ACC112 (cell line): ENCODE measurements around the gene KLC1.

Experiments used
- H2AFZ ChIP-seq: fragments of 200-600 bp; sonication (generic); one replicate; pipeline ENCODE4 v1.6.0; 2017; ENCODE audit warnings: antibody characterized with exemption, low read length; ENCODE audit not compliant: unreplicated experiment
- H3K27ac ChIP-seq: fragments of 200-600 bp; sonication (generic); 2 replicates; pipeline ENCODE4 v1.5.1; 2014; ENCODE audit warnings: low read depth, mild to moderate bottlenecking, antibody characterized with exemption, low read length, moderate library complexity
- H3K27me3 ChIP-seq: fragments of 200-600 bp; sonication (generic); 2 replicates; pipeline ENCODE4 v1.6.1; 2014; ENCODE audit warnings: mild to moderate bottlenecking, antibody characterized with exemption, low read length, moderate library complexity, mixed read lengths; ENCODE audit not compliant: insufficient read depth
- H3K36me3 ChIP-seq: fragments of 200-600 bp; sonication (generic); 2 replicates; pipeline ENCODE4 v1.6.1; 2016; ENCODE audit warnings: mild to moderate bottlenecking, antibody characterized with exemption, low read length, moderate library complexity, mixed read lengths; ENCODE audit not compliant: insufficient read depth
- H3K4me1 ChIP-seq: fragments of 200-600 bp; sonication (generic); one replicate; pipeline ENCODE4 v1.6.1; 2016; ENCODE audit warnings: low read length, mixed read lengths; ENCODE audit not compliant: insufficient read depth, unreplicated experiment, control insufficient read depth
- H3K4me3 ChIP-seq: fragments of 200-600 bp; sonication (generic); 2 replicates; pipeline ENCODE4 v1.5.1; 2014; ENCODE audit warnings: mild to moderate bottlenecking, low read depth, low read length
- H3K79me2 ChIP-seq: fragments of 200-600 bp; sonication (generic); one replicate; pipeline ENCODE4 v1.6.0; 2016; ENCODE audit warnings: low read length; ENCODE audit not compliant: control insufficient read depth, unreplicated experiment, insufficient read depth

KLC1 gene

DNA sequence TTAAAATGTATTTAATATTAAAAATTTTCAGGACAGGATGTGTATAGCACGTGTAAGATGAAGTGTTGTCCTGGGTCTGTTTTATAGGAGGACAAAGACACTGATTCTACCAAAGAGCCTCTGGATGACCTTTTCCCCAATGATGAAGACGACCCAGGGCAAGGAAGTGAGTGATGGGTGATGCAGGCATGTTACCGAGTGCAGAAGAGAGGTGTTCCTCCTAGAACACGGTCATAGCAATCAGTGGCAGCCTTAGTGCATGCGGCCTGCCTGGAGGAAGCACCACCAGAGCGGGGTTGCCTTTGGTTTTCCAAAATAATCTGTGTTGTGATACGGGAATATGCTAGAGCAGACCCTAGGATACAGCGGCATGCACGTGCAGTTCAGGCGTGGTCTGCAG is 33.0 kb downstream of the KLC1 start:
- H3K4me3 ChIP-seq = no peak overlapping the region
- H3K27me3 ChIP-seq = no peaks in the 10 kb centered on the region
- peaks cover 47% of the 10 kb centered on the region for H3K79me2 ChIP-seq
- H3K4me1 ChIP-seq = peaks cover 40% of the 10 kb centered on the region
- H3K36me3 ChIP-seq = peaks cover 36% of the 10 kb centered on the region
- H3K27ac ChIP-seq = 0 out of 2 replicates have a peak overlapping the region, but pooled peaks have one; percentile 15
- no peak overlapping the region for H2AFZ ChIP-seq

DNA sequence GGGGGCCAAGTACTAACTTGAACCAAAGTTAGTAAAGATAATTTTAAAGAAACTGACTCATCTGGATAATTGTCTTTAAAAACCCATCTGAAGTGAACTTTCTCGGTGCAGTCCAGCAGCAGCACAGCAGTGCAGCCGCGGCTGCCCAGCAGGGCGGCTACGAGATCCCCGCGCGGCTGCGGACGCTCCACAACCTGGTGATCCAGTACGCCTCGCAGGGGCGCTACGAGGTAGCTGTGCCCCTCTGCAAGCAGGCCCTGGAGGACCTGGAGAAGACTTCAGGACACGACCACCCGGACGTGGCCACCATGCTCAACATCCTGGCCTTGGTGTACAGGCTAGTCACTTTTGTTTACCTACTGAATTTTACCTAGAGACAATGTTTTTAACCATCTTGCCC is 33.6 kb downstream of the KLC1 start:
- Histone ChIP-seq H3K4me3 (no peak overlapping the region), H3K27me3 (no peaks in the 10 kb centered on the region), H2AFZ (no peak overlapping the region), H3K4me1 (peaks cover 34% of the 10 kb centered on the region), H3K27ac (peak overlapping the region; percentile 43), H3K36me3 (peaks cover 31% of the 10 kb centered on the region), H3K79me2 (peaks cover 50% of the 10 kb centered on the region)

DNA sequence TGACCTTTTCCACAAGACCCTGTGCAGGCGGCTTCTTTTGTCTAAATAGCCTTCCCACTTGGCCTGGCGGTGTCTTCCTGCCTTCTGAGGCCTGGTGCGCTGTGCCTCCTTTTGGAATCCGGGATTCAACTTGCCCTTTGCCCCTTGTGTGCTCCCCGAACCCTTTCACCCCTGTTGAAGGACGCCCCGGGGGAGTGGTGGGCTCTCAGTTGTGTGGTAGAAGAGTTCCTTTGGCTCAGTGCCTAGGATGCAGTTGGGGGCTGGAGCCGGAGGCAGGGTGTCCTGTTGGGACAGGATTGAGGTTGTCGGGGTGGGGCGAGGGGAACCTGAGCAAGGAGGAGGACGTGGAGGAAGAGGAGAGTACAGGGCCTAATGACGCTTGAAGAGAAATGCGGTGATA is 34.5 kb downstream of the KLC1 start:
- Histone ChIP-seq H3K4me1 (peaks cover 30% of the 10 kb centered on the region), H3K36me3 (peaks cover 32% of the 10 kb centered on the region), H3K79me2 (peaks cover 52% of the 10 kb centered on the region), H2AFZ (no peak overlapping the region), H3K27ac (peak overlapping the region; percentile 95), H3K27me3 (no peaks in the 10 kb centered on the region), H3K4me3 (peak overlapping the region; percentile 32; the same call in 1 of the 2 replicates)

DNA sequence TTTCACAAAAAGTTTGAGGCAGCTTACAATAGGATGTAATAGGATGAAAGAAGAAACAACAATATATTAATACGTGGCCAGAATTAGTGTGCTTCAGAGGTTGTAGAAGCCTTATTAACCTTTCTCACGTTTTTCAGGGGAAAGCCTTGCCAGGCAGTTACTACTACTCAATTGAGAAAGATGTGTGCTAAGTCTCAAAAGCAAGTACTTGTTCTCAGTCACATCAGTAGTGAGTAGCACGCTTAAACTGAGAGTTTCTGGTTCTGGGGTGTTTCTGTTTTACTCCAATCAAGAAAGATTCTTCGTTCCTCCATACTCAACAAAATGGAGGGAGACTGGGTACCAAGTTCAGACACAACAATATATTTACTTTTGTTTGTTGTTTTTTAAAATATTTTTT is 38.7 kb downstream of the KLC1 start:
- Histone ChIP-seq H3K79me2 (peaks cover 29% of the 10 kb centered on the region), H3K27me3 (no peaks in the 10 kb centered on the region), H3K4me1 (peaks cover 19% of the 10 kb centered on the region), H2AFZ (no peak overlapping the region), H3K27ac (no peak overlapping the region), H3K4me3 (no peak overlapping the region), H3K36me3 (peaks cover 25% of the 10 kb centered on the region)

DNA sequence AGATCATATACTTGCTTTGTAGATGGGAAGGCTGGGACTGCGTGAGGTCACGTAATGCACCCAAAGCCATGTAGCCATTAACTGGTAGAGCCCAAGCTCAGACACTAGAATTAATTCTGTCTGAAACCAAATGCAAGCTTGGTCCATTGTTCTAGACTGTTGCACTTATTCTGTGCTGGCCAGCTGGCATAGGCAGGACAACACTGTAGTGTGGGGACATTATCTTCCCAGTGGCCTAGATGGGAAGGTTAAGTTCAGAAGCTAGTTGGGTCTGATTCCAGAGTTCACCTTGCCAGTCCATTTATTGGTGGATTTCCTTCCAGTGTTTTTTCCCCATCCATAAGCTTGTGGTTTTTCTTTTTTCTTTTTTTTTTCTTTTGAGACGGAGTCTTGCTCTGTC is 39.1 kb downstream of the KLC1 start:
- no peak overlapping the region for H3K27ac ChIP-seq
- H3K79me2 ChIP-seq = peaks cover 28% of the 10 kb centered on the region
- no peak overlapping the region for H2AFZ ChIP-seq
- peaks cover 18% of the 10 kb centered on the region for H3K4me1 ChIP-seq
- H3K4me3 ChIP-seq = no peak overlapping the region
- peaks cover 29% of the 10 kb centered on the region for H3K36me3 ChIP-seq
- no peaks in the 10 kb centered on the region for H3K27me3 ChIP-seq

DNA sequence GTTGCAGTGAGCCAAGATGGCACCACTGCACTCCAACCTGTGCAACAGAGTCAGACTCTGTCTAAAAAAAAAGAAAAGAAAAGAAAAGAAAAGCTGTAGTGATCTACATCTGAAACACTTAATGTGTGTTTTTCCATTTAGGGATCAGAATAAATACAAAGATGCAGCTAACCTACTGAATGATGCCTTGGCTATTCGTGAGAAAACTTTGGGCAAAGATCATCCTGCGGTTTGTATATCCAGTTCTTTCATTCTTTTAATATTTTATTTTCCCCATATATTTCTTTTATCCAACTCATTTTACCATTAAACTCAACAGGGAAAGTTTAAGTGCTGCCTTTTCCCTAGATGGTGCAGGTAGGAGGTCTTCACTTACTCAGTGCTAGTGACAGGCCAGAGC is 40.4 kb downstream of the KLC1 start:
- Histone ChIP-seq H3K27ac (no peak overlapping the region), H3K79me2 (peaks cover 28% of the 10 kb centered on the region), H2AFZ (no peak overlapping the region), H3K27me3 (no peaks in the 10 kb centered on the region), H3K4me1 (peaks cover 7% of the 10 kb centered on the region), H3K36me3 (peaks cover 31% of the 10 kb centered on the region), H3K4me3 (no peak overlapping the region)

DNA sequence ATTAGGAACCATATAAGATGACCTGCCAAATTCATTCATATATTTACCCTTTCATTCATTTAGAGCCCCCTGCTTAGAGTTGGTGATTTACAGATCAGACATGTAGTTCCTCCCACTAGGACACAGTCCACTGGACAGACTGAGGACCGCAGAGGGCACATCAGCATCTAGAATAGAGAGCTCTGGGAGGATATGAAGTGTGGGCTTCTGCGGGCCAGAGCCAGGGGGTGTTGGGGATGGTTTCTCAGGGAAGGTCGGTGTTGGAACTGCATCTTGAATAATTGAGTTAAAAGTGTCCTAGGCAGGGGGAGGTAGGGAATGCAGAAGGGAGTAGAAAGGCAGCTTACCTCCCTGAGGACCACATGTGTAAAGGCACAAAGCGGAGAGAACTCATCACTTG is 42.9 kb downstream of the KLC1 start:
- peaks cover 38% of the 10 kb centered on the region for H3K36me3 ChIP-seq
- H3K4me1 ChIP-seq = no peaks in the 10 kb centered on the region
- H3K27me3 ChIP-seq = no peaks in the 10 kb centered on the region
- no peak overlapping the region for H3K27ac ChIP-seq
- H3K4me3 ChIP-seq = no peak overlapping the region
- peaks cover 19% of the 10 kb centered on the region for H3K79me2 ChIP-seq
- H2AFZ ChIP-seq = no peak overlapping the region

DNA sequence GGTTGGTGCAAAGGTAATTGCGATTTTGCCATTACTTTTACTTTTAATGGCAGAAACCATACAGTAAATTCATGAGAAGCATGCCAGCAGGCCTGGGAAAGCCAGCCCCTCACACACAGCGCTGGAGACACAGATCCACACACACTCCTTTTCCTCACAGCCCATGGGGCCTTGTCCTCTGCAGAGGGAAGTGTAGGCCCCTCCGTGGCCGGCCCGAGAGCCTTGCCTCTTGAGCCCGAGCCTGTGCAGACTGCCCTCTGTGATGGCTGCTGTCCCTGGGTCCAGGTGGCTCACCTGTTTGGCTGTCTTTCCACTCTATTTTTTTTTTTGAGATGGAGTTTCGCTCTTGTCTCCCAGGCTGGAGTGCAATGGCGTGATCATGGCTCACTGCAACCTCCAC is 46.9 kb downstream of the KLC1 start:
- Histone ChIP-seq H3K4me3 (no peak overlapping the region), H2AFZ (no peak overlapping the region), H3K4me1 (no peaks in the 10 kb centered on the region), H3K36me3 (peaks cover 61% of the 10 kb centered on the region), H3K79me2 (peaks cover 14% of the 10 kb centered on the region), H3K27me3 (no peaks in the 10 kb centered on the region), H3K27ac (no peak overlapping the region)

DNA sequence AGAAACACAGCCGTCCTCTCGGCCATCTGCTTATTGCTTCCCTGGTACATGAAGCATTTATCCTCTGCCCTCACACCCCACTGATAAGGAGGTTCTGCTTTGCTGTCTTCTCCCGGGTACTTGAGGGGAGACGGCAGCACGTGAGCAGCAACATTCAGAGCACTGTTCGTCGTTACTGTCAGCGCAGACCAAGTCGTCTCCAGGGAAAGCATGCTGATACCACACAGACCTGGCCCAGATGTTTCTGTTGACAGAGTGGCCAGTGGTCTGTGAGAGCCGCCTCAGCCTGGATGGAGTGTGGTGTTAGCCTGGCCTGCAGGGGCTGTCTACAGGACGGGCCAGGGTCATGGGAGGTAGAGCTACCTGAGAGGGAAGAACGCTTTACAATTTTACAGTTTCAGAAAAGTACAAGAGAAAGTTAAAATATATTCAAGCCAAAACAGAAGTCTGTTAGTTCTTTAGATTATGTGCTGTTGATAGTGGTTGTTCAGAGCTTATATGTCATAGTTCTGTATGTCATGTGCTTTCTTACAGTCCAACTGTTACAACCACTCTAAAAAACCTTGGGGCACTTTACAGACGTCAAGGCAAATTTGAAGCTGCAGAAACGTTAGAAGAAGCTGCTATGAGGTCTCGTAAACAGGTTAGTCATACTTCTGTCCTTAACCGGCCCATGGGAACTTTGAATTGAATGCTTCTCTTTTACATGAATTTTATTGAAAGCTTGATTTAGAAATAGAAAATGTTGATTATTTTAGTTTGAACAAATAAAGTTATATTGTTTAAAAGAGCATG is 48.1 kb downstream of the KLC1 start:
- Histone ChIP-seq H3K27ac (no peak overlapping the region), H3K4me1 (no peaks in the 10 kb centered on the region), H3K4me3 (no peak overlapping the region), H2AFZ (no peak overlapping the region), H3K36me3 (peaks cover 56% of the 10 kb centered on the region), H3K79me2 (peaks cover 15% of the 10 kb centered on the region), H3K27me3 (no peaks in the 10 kb centered on the region)

DNA sequence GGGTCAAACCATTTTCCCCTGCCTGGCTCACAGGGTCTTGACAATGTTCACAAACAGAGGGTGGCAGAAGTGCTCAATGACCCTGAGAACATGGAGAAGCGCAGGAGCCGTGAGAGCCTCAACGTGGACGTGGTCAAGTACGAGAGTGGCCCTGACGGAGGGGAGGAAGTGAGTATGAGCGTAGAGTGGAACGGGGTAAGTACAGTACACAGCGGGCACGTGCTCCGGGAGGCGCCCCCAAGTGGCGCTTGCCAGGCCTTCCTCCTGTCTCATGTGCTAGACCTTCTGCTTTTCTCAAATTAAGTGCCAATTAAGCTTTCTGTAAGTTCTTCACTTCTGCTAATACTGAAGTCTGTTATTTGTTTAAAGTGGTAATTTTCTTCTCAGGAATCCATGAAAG is 50.3 kb downstream of the KLC1 start:
- H3K4me1 ChIP-seq = no peaks in the 10 kb centered on the region
- H3K27ac ChIP-seq = no peak overlapping the region
- peaks cover 46% of the 10 kb centered on the region for H3K36me3 ChIP-seq
- H2AFZ ChIP-seq = no peak overlapping the region
- no peak overlapping the region for H3K4me3 ChIP-seq
- H3K79me2 ChIP-seq = peaks cover 15% of the 10 kb centered on the region
- H3K27me3 ChIP-seq = no peaks in the 10 kb centered on the region

DNA sequence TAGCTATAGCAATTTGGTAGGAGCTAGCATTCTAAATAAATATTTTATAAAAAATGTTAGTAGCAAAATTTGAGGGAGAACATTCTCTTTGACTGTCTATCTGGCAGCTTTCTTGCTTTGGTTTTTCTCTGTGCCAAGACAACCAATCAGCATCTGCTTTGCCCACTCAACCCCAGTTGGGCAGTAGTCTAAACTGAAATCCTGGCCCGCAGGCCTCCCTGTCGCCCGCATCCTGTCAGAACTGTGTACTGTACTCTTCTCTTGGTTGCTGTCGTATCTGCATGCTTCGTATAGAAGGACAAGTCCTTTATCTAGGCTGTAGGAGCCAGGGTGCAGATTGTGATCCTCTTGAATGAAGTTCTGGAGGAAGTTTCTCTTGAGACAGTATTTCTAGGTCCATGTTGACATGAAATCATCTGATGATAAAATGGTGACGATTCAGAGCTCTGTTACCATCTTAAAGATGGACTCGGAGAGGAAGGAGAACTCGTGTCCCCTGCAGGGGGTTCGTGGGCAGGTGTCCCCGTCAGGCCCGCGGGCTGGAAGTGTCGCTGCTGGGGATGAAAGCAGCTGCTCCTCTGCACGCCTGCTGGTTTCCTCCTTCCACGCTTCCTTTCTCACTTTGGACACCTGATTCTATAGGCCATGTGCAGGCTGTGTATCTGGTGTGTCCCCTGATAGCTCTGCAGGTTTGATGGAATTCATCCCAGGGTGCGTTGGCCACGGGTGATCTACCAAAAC is 51.6 kb downstream of the KLC1 start:
- no peak overlapping the region for H3K27ac ChIP-seq
- H3K36me3 ChIP-seq = peaks cover 44% of the 10 kb centered on the region
- H3K79me2 ChIP-seq = peaks cover 18% of the 10 kb centered on the region
- H3K4me1 ChIP-seq = no peaks in the 10 kb centered on the region
- no peaks in the 10 kb centered on the region for H3K27me3 ChIP-seq
- no peak overlapping the region for H3K4me3 ChIP-seq
- H2AFZ ChIP-seq = no peak overlapping the region
